ENCODE data around the gene MGLL.

- TF ChIP-seq CTCF (IDR thresholded peaks at IDR 0.05; ENCODE audit: low read depth, low read length, missing input control): no peak
- no peak for TF ChIP-seq TAF1 (conservative IDR thresholded peaks at IDR 0.05)
- TF ChIP-seq SP1 (IDR thresholded peaks at IDR 0.05): no peak
- no peak for TF ChIP-seq YY1 (IDR thresholded peaks at IDR 0.05)
- TF ChIP-seq FOXA1 (IDR thresholded peaks at IDR 0.05): no peak
- no peak for TF ChIP-seq REST (IDR thresholded peaks at IDR 0.05)
- TF ChIP-seq, protein P1, sequence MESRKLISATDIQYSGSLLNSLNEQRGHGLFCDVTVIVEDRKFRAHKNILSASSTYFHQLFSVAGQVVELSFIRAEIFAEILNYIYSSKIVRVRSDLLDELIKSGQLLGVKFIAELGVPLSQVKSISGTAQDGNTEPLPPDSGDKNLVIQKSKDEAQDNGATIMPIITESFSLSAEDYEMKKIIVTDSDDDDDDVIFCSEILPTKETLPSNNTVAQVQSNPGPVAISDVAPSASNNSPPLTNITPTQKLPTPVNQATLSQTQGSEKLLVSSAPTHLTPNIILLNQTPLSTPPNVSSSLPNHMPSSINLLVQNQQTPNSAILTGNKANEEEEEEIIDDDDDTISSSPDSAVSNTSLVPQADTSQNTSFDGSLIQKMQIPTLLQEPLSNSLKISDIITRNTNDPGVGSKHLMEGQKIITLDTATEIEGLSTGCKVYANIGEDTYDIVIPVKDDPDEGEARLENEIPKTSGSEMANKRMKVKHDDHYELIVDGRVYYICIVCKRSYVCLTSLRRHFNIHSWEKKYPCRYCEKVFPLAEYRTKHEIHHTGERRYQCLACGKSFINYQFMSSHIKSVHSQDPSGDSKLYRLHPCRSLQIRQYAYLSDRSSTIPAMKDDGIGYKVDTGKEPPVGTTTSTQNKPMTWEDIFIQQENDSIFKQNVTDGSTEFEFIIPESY (IDR thresholded peaks at IDR 0.05): no peak
- TF ChIP-seq MAX (IDR thresholded peaks at IDR 0.05): no peak
- TF ChIP-seq RAD21 (IDR thresholded peaks at IDR 0.05): no peak
- no peak for TF ChIP-seq EGR1 (IDR thresholded peaks at IDR 0.05; ENCODE audit: low read depth in 2 of 2)
These were observed 2.0 kb upstream of the MGLL start for GRCh38 chr3:127824151-127824825.
